Colon (tissue), 2 donors: ENCODE results near the gene PRDM2.

Source experiments
- FAIRE-seq: peaks from 2 replicates; lab custom pipeline; 2012; peaks lifted over from hg19 to GRCh38; lab: Jason Lieb, UNC
- donor health status: control.
- donor health status: control.

Gene PRDM2

GRCh38 chr1:13732971-13733667 is 33.1 kb downstream of the PRDM2 start:
- no peak for FAIRE-seq

GRCh38 chr1:13733711-13734110 is 33.7 kb downstream of the PRDM2 start:
- FAIRE-seq, result no peak

- no peak for FAIRE-seq
Measured at GRCh38 chr1:13735168-13735930, 35.4 kb downstream of the PRDM2 start.

GRCh38 chr1:13737398-13737797 is 37.4 kb downstream of the PRDM2 start:
- no peak for FAIRE-seq

GRCh38 chr1:13746342-13746741 is 46.4 kb downstream of the PRDM2 start:
- FAIRE-seq, result no peak

- FAIRE-seq, result no peak
Measured at GRCh38 chr1:13748610-13749505, 48.9 kb downstream of the PRDM2 start.

- FAIRE-seq, result peak; percentile 58
Measured at GRCh38 chr1:13749543-13750341, 49.8 kb downstream of the PRDM2 start.

GRCh38 chr1:13751458-13751871 is 51.5 kb downstream of the PRDM2 start:
- no peak for FAIRE-seq

- no peak for FAIRE-seq
Measured at GRCh38 chr1:13751985-13752384, 52.0 kb downstream of the PRDM2 start.

GRCh38 chr1:13752852-13753251 is 52.9 kb downstream of the PRDM2 start:
- no peak for FAIRE-seq

GRCh38 chr1:13753636-13754402 is 53.8 kb downstream of the PRDM2 start:
- FAIRE-seq, result no peak

- no peak for FAIRE-seq
Measured at GRCh38 chr1:13754510-13755103, 54.6 kb downstream of the PRDM2 start.

- FAIRE-seq, result no peak
Measured at GRCh38 chr1:13756557-13757315, 56.7 kb downstream of the PRDM2 start.

- FAIRE-seq, result no peak
Measured at GRCh38 chr1:13757693-13758092, 57.7 kb downstream of the PRDM2 start.

GRCh38 chr1:13759072-13759471 is 59.1 kb downstream of the PRDM2 start:
- FAIRE-seq, result no peak

GRCh38 chr1:13760340-13760739 is 60.4 kb downstream of the PRDM2 start:
- no peak for FAIRE-seq

GRCh38 chr1:13760921-13761320 is 60.9 kb downstream of the PRDM2 start:
- FAIRE-seq, result no peak

GRCh38 chr1:13761883-13762282 is 61.9 kb downstream of the PRDM2 start:
- no peak for FAIRE-seq

- FAIRE-seq, result no peak
Measured at GRCh38 chr1:13762642-13763041, 62.7 kb downstream of the PRDM2 start.

- FAIRE-seq, result no peak
Measured at GRCh38 chr1:13763222-13763621, 63.2 kb downstream of the PRDM2 start.
